ENCODE results near the gene PCOLCE2. TPM values are rescaled to one million over a fixed set of nuclear protein-coding genes. Genes with fewer than 3 reads are reported as not detected.

Gene PCOLCE2
- total RNA-seq, 2 experiments from 2014 or later: not detected

- Histone ChIP-seq H3K4me1 (ENCODE audit: insufficient read depth, low read length, poor library complexity, severe bottlenecking) (no peaks in the 10 kb centered on the region), H3K36me3 (ENCODE audit: insufficient read depth, low read length) (no peaks in the 10 kb centered on the region), H3K4me2 (ENCODE audit: low read length) (no peak overlapping the region), H3K79me2 (ENCODE audit: insufficient read depth, low read depth, low read length) (no peaks in the 10 kb centered on the region), H3K9me3 (ENCODE audit: low read length) (no peaks in the 10 kb centered on the region), H3K9me2 (ENCODE audit: insufficient read depth, low read length) (no peaks in the 10 kb centered on the region), H2AFZ (ENCODE audit: low read length) (no peak overlapping the region), H3K4me3 (ENCODE audit: low read depth, low read length, poor library complexity, severe bottlenecking) (no peak overlapping the region), H4K20me1 (ENCODE audit: insufficient read depth, low read length) (no peaks in the 10 kb centered on the region), H3K27ac (ENCODE audit: low read depth, low read length, poor library complexity, severe bottlenecking) (no peak overlapping the region)
- CTCF ChIA-PET (ENCODE audit: unreplicated experiment): interaction anchor here (0.5 kb wide), 1 partner anchor 1093 kb away, joined by 3 read pairs; the partner anchor contains the start of gene DIPK2A
- intact Hi-C loops (cut with micrococcal nuclease; ENCODE audit: unreplicated experiment): no loop called here
- no peak for TF ChIP-seq EZH2phosphoT487 (IDR thresholded peaks at IDR 0.05; ENCODE audit: borderline replicate concordance, low read depth, low read length)
- TF ChIP-seq CTCF (conservative IDR thresholded peaks at IDR 0.05; ENCODE audit: low read length): no peak
- DNase-seq (ENCODE audit: low spot score): no peak
- BruUV-seq (replicated peaks): no TSS peak
- POLR2A ChIA-PET: interaction anchor here (0.7 kb wide), 1 partner anchor 508 kb away, joined by 3 read pairs; no protein-coding TSS in a partner anchor
Observed at GRCh38 chr3:142878649-142879300, 10.1 kb downstream of the PCOLCE2 start.

GRCh38 chr3:142876417-142876816, 12.5 kb downstream of the PCOLCE2 start:
- no TSS peak for BruUV-seq (replicated peaks)
- Histone ChIP-seq H3K4me1 (ENCODE audit: insufficient read depth, low read length, poor library complexity, severe bottlenecking) (no peaks in the 10 kb centered on the region), H3K4me3 (ENCODE audit: low read depth, low read length, poor library complexity, severe bottlenecking) (no peak overlapping the region), H3K9me3 (ENCODE audit: low read length) (no peaks in the 10 kb centered on the region), H3K79me2 (ENCODE audit: insufficient read depth, low read depth, low read length) (no peaks in the 10 kb centered on the region), H3K27ac (ENCODE audit: low read depth, low read length, poor library complexity, severe bottlenecking) (no peak overlapping the region), H3K9me2 (ENCODE audit: insufficient read depth, low read length) (no peaks in the 10 kb centered on the region), H3K4me2 (ENCODE audit: low read length) (no peak overlapping the region), H3K36me3 (ENCODE audit: insufficient read depth, low read length) (no peaks in the 10 kb centered on the region), H2AFZ (ENCODE audit: low read length) (no peak overlapping the region), H4K20me1 (ENCODE audit: insufficient read depth, low read length) (no peaks in the 10 kb centered on the region)
- no peak for DNase-seq (ENCODE audit: low spot score)
- TF ChIP-seq CTCF (conservative IDR thresholded peaks at IDR 0.05; ENCODE audit: low read length) (no peak), EZH2phosphoT487 (IDR thresholded peaks at IDR 0.05; ENCODE audit: borderline replicate concordance, low read depth, low read length) (no peak)
- CTCF ChIA-PET (ENCODE audit: unreplicated experiment): no interaction called here
- intact Hi-C loops (cut with micrococcal nuclease; ENCODE audit: unreplicated experiment): no loop called here
- POLR2A ChIA-PET: no interaction called here

GRCh38 chr3:142875583-142876207, 13.2 kb downstream of the PCOLCE2 start:
- CTCF ChIA-PET (ENCODE audit: unreplicated experiment): no interaction called here
- TF ChIP-seq EZH2phosphoT487 (IDR thresholded peaks at IDR 0.05; ENCODE audit: borderline replicate concordance, low read depth, low read length): no peak
- TF ChIP-seq CTCF (conservative IDR thresholded peaks at IDR 0.05; ENCODE audit: low read length): no peak
- H3K36me3 ChIP-seq (ENCODE audit: insufficient read depth, low read length): no peaks in the 10 kb centered on the region
- no peak overlapping the region for H2AFZ ChIP-seq (ENCODE audit: low read length)
- BruUV-seq (replicated peaks): no TSS peak
- H3K4me2 ChIP-seq (ENCODE audit: low read length): no peak overlapping the region
- no peaks in the 10 kb centered on the region for H4K20me1 ChIP-seq (ENCODE audit: insufficient read depth, low read length)
- POLR2A ChIA-PET: interaction anchor here (0.6 kb wide), 1 partner anchor 303 kb away, joined by 4 read pairs; no protein-coding TSS in a partner anchor
- H3K9me3 ChIP-seq (ENCODE audit: low read length): no peaks in the 10 kb centered on the region
- no peaks in the 10 kb centered on the region for H3K79me2 ChIP-seq (ENCODE audit: insufficient read depth, low read depth, low read length)
- no peaks in the 10 kb centered on the region for H3K9me2 ChIP-seq (ENCODE audit: insufficient read depth, low read length)
- no peak overlapping the region for H3K27ac ChIP-seq (ENCODE audit: low read depth, low read length, poor library complexity, severe bottlenecking)
- no peak overlapping the region for H3K4me3 ChIP-seq (ENCODE audit: low read depth, low read length, poor library complexity, severe bottlenecking)
- no peaks in the 10 kb centered on the region for H3K4me1 ChIP-seq (ENCODE audit: insufficient read depth, low read length, poor library complexity, severe bottlenecking)
- DNase-seq (ENCODE audit: low spot score): no peak
- intact Hi-C loops (cut with micrococcal nuclease; ENCODE audit: unreplicated experiment): no loop called here
